CD4-positive, alpha-beta T cell treated with Interleukin-4 for 1 hour (primary cell): ENCODE results near the gene PAXX.

Experiments used
- DNase-seq, 2 donors: peaks; one replicate each; pipeline ENCODE4 v3.0.0-alpha.2; 2020 to 2022

PAXX gene

DNA sequence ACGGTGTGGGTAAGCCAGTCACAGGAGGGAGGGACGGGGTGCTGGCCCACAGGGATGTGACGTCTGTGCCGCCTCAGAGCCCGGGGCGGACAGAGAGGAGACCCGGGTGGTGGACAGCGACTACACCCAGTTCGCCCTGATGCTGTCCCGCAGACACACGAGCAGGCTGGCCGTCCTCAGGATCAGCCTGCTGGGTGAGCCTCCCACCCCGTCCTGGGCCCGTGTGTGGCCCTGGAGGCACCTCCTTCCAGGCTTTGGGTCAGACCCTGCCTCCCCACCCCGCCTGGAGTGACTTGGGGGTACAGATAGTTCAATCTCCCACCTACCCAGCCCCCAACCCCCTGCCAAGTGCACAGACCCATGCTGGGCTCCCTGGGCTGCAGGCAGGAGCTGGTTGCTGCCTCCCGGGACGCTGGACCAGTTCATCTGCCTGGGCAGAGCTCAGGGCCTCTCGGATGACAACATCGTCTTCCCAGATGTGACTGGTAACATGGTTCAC lies 38.4 kb upstream of the PAXX start:
- DNase-seq, result no peak

- no peak for DNase-seq
Observed at GRCh38 chr9:136954270-136955083, 37.7 kb upstream of the PAXX start.

GRCh38 chr9:136955202-136955942 lies 36.9 kb upstream of the PAXX start:
- DNase-seq, result no peak

GRCh38 chr9:136955943-136956335 lies 36.3 kb upstream of the PAXX start:
- DNase-seq, result no peak

- DNase-seq, result no peak
Observed at GRCh38 chr9:136956604-136957003, 35.6 kb upstream of the PAXX start.

DNA sequence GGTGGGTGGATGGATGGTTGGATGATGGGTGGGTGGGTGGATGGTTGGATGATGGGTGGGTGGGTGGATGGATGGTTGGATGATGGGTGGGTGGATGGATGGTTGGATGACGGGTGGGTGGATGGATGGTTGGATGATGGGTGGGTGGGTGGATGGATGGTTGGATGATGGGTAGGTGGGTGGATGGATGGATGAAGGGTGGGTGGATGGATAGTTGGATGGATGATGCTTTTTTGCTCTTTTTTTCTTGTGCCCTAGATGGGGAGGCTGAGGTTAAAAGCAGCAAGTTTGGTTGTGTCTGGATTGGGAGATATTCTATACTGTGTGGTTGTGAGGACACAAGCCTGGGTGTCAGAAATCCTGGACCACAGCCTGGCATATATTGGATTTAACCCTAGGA lies 34.8 kb upstream of the PAXX start:
- no peak for DNase-seq

GRCh38 chr9:136957901-136958300 lies 34.3 kb upstream of the PAXX start:
- DNase-seq, result no peak

DNA sequence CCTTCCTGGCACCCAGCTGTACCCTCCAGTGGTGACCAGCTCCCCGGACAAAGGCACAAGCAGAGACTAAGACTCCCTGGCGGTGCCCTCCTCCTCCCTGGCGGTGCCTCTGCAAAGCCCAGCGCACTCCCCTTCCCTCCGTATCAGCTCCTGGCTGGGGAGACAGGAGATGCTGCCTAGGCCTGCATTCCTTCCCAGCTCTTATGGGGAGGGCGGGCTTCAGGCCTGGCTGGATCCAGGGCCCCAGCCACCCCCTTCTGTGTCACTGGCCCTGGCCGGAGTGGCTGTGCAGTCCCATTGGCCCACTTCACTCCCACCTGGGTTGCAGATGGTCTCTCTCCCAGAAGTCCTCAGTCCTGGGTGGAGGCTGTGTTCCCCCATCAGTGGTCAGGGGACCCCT lies 33.7 kb upstream of the PAXX start:
- DNase-seq, result no peak

DNA sequence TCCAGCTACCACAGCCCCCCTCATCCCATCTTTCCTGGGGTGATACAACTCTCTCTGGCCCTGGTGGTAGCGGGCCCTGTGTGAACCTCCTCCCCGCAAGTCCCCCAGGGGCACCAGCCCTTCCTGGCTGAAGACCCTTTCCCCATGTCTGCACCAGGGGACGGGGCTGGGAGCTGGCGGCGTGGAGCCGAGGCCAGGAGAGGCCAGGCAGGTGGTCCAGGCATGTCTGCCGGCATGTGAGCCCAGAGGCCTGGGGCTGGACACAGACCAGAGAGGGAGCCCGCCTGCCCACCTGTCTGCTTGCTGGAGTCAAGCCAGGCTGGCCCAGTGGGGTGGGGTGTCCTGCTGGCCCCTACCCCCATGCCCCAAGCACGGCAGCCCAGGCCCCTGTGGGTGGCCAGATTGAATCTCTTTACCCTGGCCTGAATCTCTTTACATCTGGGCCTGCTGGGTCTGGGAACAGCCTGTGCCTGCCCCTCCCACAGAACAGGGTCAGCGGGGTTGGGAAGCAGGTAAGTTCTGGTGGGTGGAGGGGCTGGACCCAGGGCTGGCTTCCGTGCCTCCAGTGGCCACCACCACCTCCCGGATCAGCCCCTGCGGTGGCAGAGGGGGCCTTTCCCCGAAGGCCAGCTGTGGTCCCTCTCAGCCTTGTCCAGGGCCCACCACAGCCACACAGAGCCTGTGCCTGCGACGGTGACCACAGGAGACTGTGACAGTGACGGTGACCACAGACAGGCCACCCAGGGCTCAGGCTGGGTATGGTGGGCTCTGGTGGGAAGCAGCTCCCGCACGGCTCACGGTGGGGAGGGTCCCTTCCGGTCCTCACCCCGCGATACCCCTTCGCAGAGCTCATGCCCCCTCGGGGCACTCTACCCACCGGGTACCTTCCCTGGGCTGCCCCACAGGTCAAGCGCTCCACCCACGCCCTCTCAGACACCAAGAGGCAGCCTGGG lies 33.0 kb upstream of the PAXX start:
- DNase-seq, result no peak

- peak; percentile 47 to 54 for DNase-seq
Observed at GRCh38 chr9:136960212-136960937, 31.8 kb upstream of the PAXX start.

DNA sequence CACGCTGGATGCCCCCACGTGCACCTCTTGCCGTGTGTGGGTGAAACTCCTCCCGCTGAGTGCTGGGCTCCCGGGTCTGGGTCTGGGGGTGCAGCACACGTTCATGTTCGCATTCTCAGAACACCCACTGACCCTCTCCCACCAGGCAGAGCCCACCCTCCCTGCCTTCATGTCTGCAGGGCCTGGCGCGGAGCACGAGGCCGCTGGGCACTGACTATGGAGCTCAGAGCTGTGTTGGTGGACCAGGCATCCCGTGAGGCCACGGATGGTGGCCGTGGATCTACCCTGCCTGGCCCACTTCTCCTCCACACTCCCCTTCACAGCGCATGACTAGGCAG lies 31.3 kb upstream of the PAXX start:
- DNase-seq, result no peak

GRCh38 chr9:136961279-136962065 lies 30.8 kb upstream of the PAXX start:
- no peak for DNase-seq

GRCh38 chr9:136962163-136962562 lies 30.1 kb upstream of the PAXX start:
- DNase-seq, result no peak

DNA sequence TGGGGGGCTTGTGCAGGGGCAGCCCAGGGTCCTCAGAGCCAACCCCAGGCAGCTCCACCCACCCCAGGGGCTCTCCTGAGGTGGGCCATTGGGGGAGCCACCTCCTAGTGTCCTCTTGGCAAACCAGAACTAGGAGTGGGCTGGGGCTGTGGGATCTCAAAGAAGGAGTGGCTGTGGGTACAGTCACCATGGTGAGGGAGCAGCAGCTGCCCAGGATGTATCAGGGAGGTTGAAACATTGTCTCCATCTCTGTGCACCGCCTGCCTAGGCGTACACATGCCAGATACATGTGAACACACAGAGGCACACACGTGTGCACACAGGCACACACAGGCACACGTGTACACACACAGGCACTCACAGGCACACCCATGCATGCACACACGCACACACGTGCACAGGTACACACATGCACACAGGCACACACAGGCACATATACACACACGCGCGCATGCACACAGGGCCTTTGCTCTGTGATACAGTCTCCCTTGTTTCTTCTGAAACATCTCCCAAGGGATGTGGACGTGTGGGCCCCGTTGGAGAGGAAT lies 29.4 kb upstream of the PAXX start:
- DNase-seq, result no peak

DNA sequence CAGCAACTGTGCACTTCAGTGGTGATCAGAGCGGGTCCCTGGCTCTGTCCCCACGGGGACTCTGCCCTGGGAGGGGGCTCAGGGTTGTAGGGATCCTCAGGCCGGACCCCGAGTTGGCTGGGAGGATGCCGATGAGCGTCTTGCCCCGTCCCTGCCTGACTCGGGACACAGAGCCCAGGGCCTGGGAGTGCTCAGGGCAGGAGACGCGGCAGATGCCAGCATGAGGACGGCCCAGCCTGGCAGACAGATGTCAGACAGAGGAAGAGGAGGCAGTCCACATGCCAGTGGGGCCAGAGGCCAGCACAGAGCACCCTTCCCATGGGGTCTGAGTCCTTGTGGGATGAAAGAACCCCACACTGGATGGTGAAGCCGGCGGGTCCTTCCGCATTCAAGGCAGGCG lies 28.9 kb upstream of the PAXX start:
- no peak for DNase-seq

- no peak for DNase-seq
Observed at GRCh38 chr9:136963751-136964150, 28.5 kb upstream of the PAXX start.

GRCh38 chr9:136964171-136964689 lies 28.0 kb upstream of the PAXX start:
- DNase-seq, result no peak

GRCh38 chr9:136964833-136965422 lies 27.3 kb upstream of the PAXX start:
- no peak for DNase-seq

- peak; percentile 49 to 74 for DNase-seq
Observed at GRCh38 chr9:136965771-136966484, 26.3 kb upstream of the PAXX start.
